Keratinocyte (primary cell): ENCODE measurements around the gene GNG2. TPM values are rescaled to one million over a fixed set of nuclear protein-coding genes. Genes with fewer than 3 reads are reported as not detected.
A peak's percentile ranks its signal among the peaks of the same experiment; 100 is the strongest.

Experiments
- DNase-seq: peaks from one replicate; pipeline ENCODE4 v3.0.0-alpha.2; 2011; ENCODE audit warnings: low read depth, missing footprints, low spot score
- FAIRE-seq: peaks from 2 replicates; lab custom pipeline; 2011; peaks lifted over from hg19 to GRCh38; lab: Jason Lieb, UNC
- H2AFZ ChIP-seq: 2 replicates; pipeline ENCODE4 v1.6.0; 2012; ENCODE audit warnings: low read length, control low read depth, inconsistent platforms; ENCODE audit not compliant: control insufficient read depth
- H3K27ac ChIP-seq: 2 replicates; pipeline ENCODE4 v1.5.1; 2011; ENCODE audit warnings: low read length; ENCODE audit not compliant: control insufficient read depth, insufficient read depth
- H3K27me3 ChIP-seq: 3 replicates; pipeline ENCODE4 v1.6.0; 2011; ENCODE audit warnings: low read length; ENCODE audit not compliant: control insufficient read depth, insufficient read depth; ENCODE audit errors: extremely low read depth
- H3K36me3 ChIP-seq, 2 experiments: 2 replicates in 1 of 2; 3 replicates in 1 of 2; pipeline ENCODE4 v1.5.1; 2011; ENCODE audit warnings: low read length in 2 of 2, mild to moderate bottlenecking in 1 of 2; ENCODE audit not compliant: control insufficient read depth in 2 of 2, insufficient read depth in 2 of 2; ENCODE audit errors: extremely low read depth in 1 of 2
- H3K4me1 ChIP-seq: 3 replicates; pipeline ENCODE4 v1.5.1; 2011; ENCODE audit warnings: low read length; ENCODE audit not compliant: control insufficient read depth, insufficient read depth; ENCODE audit errors: extremely low read depth
- H3K4me2 ChIP-seq: 3 replicates; pipeline ENCODE4 v1.6.0; 2011; ENCODE audit warnings: low read depth, low read length; ENCODE audit not compliant: control insufficient read depth, insufficient read depth; ENCODE audit errors: extremely low read depth
- H3K4me3 ChIP-seq, 3 experiments: fragments of 200-600 bp in 1 of 3; sonication (generic) in 1 of 3; 2 replicates in 2 of 3; 3 replicates in 1 of 3; pipeline ENCODE4 v1.5.1; 2011 to 2016; ENCODE audit warnings: low read length in 3 of 3, mild to moderate bottlenecking in 3 of 3, control low read depth in 2 of 3, inconsistent platforms in 1 of 3, low read depth in 1 of 3, mixed read lengths in 1 of 3, mixed run types in 1 of 3, moderate library complexity in 1 of 3; ENCODE audit not compliant: control insufficient read depth in 2 of 3, insufficient read depth in 2 of 3; ENCODE audit errors: extremely low read depth in 1 of 3
- H3K79me2 ChIP-seq: 2 replicates; pipeline ENCODE4 v1.6.0; 2012; ENCODE audit warnings: low read length; ENCODE audit not compliant: control insufficient read depth, insufficient read depth
- H3K9ac ChIP-seq: 3 replicates; pipeline ENCODE4 v1.6.0; 2011; ENCODE audit warnings: low read length; ENCODE audit not compliant: control insufficient read depth, insufficient read depth; ENCODE audit errors: extremely low read depth
- H3K9me1 ChIP-seq: 3 replicates; pipeline ENCODE4 v1.6.0; 2011; ENCODE audit warnings: low read length; ENCODE audit not compliant: control insufficient read depth, insufficient read depth; ENCODE audit errors: extremely low read depth
- H3K9me3 ChIP-seq: 2 replicates; pipeline ENCODE4 v1.5.1; 2012; ENCODE audit warnings: low read depth, low read length; ENCODE audit not compliant: control insufficient read depth
- H4K20me1 ChIP-seq: 3 replicates; pipeline ENCODE4 v1.6.0; 2011; ENCODE audit warnings: low read length; ENCODE audit not compliant: control insufficient read depth, insufficient read depth; ENCODE audit errors: extremely low read depth
- EZH2 ChIP-seq: IDR thresholded peaks from one replicate; pipeline ENCODE4 v1.6.1; 2012; ENCODE audit warnings: inconsistent platforms, mild to moderate bottlenecking, low read length, moderate library complexity
- dilution Hi-C: fragments of 300-500 bp; cut with MboI; formaldehyde crosslinking; loops from one replicate; pipeline ENCODE4 v1.7.0; 2020; ENCODE audit warnings: low sequenced_read_pairs; ENCODE audit not compliant: extremely low pct_ligation_motif_present
- polyA plus RNA-seq, 5 experiments: library from polyadenylated mRNA; depleted of rRNA in 3 of 5; stranded (reverse) in 3 of 5; stranded (forward) in 1 of 5; unstranded in 1 of 5; fragments of >200 nt; gene quantifications; 1 replicate in 1 of 5; 2 replicates in 3 of 5; 3 replicates in 1 of 5; pipeline versions ENCODE4 v1.2.1 to v1.2.3, GENCODE V29; 2011 to 2012; ENCODE audit warnings: missing spikeins in 2 of 5, low read depth in 1 of 5, low replicate concordance in 1 of 5
- TF ChIP-seq, protein P1 (sequence below), 3 experiments: IDR thresholded peaks in 1 of 3; conservative IDR thresholded peaks in 1 of 3; optimal IDR thresholded peaks in 1 of 3; 2 replicates in 2 of 3; 3 replicates in 1 of 3; pipeline versions ENCODE3 to v1.5.1; 2011; ENCODE audit warnings: low read length in 3 of 3, mild to moderate bottlenecking in 3 of 3, moderate library complexity in 2 of 3, control low read depth in 1 of 3, inconsistent platforms in 1 of 3; ENCODE audit not compliant: insufficient read depth in 2 of 3; ENCODE audit errors: extremely low read depth in 1 of 3

GNG2 gene
- polyA plus RNA-seq, 1 donor (not counting 4 experiments of a cell fraction or from before 2014, with no cell fraction given), result 0.28 TPM

DNA sequence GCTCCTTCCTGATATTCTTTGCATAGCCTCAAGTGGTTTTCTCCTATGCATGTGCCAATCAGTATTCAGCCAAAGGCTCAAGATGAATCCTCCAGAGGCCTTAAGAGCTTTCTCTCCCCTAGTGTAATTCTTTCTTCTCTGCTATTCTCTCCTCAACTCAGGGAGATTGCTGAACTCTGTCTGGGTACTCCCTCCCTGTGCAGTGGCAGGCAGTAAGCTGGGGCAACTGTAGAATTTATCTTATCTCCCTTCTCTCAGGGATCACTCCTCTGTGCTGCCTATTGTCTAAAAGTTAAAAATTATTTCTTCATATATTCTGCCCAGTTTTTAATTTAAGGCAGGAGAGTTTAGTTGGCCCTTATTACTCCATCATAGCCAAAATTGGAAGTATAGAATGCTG is 100.5 kb downstream of the GNG2 start:
- no peaks in the 10 kb centered on the region for H3K9me3 ChIP-seq
- H4K20me1 ChIP-seq, result no peaks in the 10 kb centered on the region
- no peak overlapping the region for H2AFZ ChIP-seq
- no peak overlapping the region for H3K4me3 ChIP-seq
- H3K27ac ChIP-seq, result no peak overlapping the region
- no peak overlapping the region for H3K9ac ChIP-seq
- FAIRE-seq (no peak), DNase-seq (no peak)
- dilution Hi-C loops, result no loop called here
- no peaks in the 10 kb centered on the region for H3K79me2 ChIP-seq
- H3K4me1 ChIP-seq, result no peaks in the 10 kb centered on the region
- H3K9me1 ChIP-seq, result no peaks in the 10 kb centered on the region
- H3K27me3 ChIP-seq, result peaks cover 7% of the 10 kb centered on the region
- no peak overlapping the region for H3K4me2 ChIP-seq
- no peak for TF ChIP-seq EZH2
- TF ChIP-seq, protein P1, sequence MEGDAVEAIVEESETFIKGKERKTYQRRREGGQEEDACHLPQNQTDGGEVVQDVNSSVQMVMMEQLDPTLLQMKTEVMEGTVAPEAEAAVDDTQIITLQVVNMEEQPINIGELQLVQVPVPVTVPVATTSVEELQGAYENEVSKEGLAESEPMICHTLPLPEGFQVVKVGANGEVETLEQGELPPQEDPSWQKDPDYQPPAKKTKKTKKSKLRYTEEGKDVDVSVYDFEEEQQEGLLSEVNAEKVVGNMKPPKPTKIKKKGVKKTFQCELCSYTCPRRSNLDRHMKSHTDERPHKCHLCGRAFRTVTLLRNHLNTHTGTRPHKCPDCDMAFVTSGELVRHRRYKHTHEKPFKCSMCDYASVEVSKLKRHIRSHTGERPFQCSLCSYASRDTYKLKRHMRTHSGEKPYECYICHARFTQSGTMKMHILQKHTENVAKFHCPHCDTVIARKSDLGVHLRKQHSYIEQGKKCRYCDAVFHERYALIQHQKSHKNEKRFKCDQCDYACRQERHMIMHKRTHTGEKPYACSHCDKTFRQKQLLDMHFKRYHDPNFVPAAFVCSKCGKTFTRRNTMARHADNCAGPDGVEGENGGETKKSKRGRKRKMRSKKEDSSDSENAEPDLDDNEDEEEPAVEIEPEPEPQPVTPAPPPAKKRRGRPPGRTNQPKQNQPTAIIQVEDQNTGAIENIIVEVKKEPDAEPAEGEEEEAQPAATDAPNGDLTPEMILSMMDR (optimal IDR thresholded peaks at IDR 0.05 in 1 of 3, IDR thresholded peaks at IDR 0.05 in 1 of 3, conservative IDR thresholded peaks at IDR 0.05 in 1 of 3; ENCODE audit: extremely low read depth in 1 of 3, insufficient read depth in 2 of 3, low read length in 3 of 3), result no peak
- H3K36me3 ChIP-seq, result no peaks in the 10 kb centered on the region

DNA sequence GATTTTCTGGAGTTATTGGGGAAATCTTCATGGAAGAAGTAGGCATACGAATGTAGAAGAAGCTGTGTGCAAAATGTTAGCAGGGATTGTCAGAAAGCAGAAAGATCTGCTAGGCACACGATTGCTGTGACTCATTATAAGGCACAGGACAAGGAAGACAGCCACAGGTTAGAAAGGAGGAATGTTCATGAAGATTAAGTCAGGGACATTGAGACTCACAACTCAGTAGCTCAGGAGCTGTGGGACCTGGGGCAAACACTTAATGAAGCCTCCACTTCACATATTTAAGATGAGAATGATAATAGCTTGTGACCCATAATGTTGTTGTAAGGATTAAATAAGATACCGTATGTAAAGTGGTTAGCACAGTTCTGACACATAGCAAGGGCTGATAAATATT is 102.3 kb downstream of the GNG2 start:
- Histone ChIP-seq H3K27me3 (peaks cover 7% of the 10 kb centered on the region), H3K4me1 (no peaks in the 10 kb centered on the region), H4K20me1 (no peaks in the 10 kb centered on the region), H3K9me1 (no peaks in the 10 kb centered on the region), H3K36me3 (no peaks in the 10 kb centered on the region), H3K9ac (no peak overlapping the region), H3K79me2 (no peaks in the 10 kb centered on the region), H3K9me3 (no peaks in the 10 kb centered on the region), H3K4me2 (peak overlapping the region; percentile 60), H2AFZ (no peak overlapping the region), H3K4me3 (no peak overlapping the region), H3K27ac (no peak overlapping the region)
- FAIRE-seq (no peak), DNase-seq (no peak)
- dilution Hi-C loops, result no loop called here
- TF ChIP-seq, protein P1 (optimal IDR thresholded peaks at IDR 0.05 in 1 of 3, IDR thresholded peaks at IDR 0.05 in 1 of 3, conservative IDR thresholded peaks at IDR 0.05 in 1 of 3; ENCODE audit: extremely low read depth in 1 of 3, insufficient read depth in 2 of 3, low read length in 3 of 3), result no peak
- TF ChIP-seq EZH2, result no peak
